GM12874 (cell line): ENCODE data around the gene E2F4.

Experiments used
- CTCF ChIP-seq: IDR thresholded peaks from 2 replicates; pipeline ENCODE4 v1.5.1; 2011; ENCODE audit warnings: low read depth, mild to moderate bottlenecking, control low read depth, low read length, moderate library complexity; ENCODE audit not compliant: insufficient read depth

Gene E2F4

DNA sequence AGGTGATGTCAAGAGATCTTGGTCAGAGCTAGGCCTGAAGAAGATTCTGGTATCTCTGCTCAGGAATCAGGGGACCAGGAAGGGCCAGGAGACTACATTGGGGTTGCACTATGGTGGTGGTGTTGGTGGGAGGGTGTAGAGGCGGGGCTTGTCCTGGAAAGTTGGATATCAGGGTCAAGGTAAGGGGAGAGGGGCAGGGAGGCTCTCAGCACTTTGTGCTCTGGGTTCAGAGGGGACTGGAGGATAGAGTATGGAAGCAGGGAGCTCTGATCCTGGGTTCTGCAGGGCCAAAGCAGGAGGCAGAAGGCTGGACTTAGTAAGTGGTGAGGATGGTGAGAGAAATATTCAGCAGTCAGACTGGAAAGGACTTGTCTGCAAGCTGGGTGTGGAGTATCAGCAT lies 18.6 kb upstream of the E2F4 start:
- TF ChIP-seq CTCF: no peak

GRCh38 chr16:67173808-67174705 lies 17.9 kb upstream of the E2F4 start:
- TF ChIP-seq CTCF: 0 out of 2 replicates have a peak, but pooled peaks have one; percentile 26

DNA sequence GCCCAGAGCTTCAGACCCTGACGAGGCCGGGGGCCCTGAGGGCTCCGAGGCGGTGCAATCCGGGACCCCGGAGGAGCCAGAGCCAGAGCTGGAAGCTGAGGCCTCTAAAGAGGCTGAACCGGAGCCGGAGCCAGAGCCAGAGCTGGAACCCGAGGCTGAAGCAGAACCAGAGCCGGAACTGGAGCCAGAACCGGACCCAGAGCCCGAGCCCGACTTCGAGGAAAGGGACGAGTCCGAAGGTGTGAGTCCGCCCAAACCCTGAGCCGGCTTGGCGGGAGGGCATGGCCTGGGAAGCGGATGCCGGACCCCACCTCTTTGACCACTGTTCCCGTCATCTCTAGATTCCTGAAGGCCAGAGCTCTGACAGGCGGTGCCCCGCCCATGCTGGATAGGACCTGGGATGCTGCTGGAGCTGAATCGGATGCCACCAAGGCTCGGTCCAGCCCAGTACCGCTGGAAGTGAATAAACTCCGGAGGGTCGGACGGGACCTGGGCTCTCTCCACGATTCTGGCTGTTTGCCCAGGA lies 17.2 kb upstream of the E2F4 start:
- TF ChIP-seq CTCF: no peak

DNA sequence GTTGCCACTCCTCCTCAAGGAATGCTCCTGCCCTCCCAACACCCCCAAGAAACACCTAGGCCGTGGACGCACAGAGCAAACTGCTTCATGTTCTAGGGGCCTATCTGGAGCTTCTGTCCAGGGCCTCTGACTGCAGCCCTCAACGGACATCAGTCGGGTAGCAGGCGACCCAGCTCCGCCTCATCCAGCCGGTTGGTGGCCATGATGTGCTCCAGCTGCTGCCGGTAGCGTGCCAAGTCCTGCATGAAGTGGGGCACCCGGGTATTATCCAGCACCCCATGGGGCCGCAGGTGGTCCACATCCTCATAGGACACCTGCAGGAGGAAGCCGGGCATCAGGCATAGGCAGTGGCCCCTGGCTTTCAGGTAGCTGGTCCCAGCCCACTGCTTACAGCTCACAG lies 15.3 kb upstream of the E2F4 start:
- no peak for TF ChIP-seq CTCF

DNA sequence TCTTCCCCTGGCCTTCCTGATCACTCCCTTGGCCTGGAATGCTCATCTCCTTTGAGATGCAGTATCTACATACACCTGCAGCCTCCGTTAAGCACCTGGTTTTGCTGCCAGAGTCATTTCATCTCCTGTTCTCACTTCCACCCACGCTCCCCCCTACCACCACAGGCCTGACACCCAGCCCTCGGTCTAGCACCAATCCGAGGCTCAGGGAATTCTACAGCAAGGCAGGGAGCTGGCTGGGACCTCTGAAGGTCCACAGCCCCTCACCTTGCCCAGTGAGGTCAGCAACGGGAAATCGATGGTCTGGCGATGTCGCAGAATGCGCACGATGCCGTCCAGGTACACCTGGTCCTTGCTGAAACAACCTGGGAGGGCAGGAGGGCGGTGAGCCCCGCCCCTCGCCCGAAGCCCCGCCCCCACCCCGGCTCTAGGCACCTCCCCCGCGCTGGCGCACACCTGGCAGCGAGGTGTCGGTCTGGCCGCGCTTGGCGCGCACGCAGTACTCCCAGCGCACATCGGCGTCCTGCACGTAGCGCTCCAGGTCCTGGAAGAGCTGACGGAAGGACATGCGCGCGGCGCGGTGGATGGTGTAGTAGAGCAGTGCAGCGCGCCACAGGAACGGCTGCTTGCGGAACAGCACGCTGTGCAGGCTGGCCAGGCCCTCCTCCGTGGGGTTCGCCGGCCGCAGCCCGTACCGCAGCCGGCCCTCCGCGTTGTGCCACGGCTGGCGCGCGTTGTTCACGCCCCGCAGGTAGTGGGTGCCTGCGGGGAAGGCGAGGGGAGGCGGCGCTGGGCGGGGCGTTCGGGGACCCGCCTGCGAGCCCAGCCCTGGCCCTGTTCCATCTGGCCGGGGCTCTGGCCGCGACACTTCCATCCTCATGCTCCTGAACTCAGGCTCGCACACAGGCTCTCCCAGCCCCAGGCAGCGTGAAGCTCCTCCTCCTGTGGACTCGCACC lies 13.9 kb upstream of the E2F4 start:
- TF ChIP-seq CTCF: no peak

DNA sequence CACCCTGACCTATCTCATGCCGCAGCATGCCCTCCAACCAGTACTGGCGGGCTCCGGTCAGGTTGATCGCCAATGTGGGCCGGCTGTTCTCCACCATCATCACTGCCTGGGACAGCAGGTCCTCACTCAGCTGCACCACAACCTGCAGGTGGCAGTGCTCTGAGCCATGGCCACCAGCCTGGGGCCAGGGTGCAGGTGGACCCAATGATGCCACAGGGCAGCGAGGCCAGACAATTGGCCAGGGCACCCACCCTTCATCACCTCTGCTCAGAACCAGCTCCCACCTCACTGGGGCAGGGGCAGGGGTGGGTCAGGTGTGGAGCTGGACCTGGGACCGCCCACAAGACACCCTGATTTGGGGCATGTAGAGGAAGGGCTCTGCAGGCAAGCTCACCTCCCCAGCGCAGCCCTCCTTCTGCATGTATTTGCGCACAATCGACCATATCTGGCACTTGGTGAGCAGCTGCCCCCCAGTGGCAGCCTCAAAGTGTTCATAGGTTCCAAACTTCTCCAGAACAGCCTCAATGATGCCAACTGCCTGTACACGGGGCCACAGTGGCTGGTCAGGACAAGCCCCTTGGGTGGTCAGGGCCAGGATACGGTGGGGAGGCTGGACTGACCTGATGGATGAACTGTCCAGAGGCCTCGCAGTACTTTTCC lies 12.4 kb upstream of the E2F4 start:
- TF ChIP-seq CTCF: peak; percentile 32
